Left ventricle myocardium inferior (tissue), 1 donor: ENCODE measurements around the gene TMTC1. TPM values are rescaled to one million over a fixed set of nuclear protein-coding genes. Genes with fewer than 3 reads are reported as not detected.
"Not testable (repeated sequence)": the region's sequence is repeated elsewhere in the genome, so short reads cannot be mapped to it uniquely, and the experiment has no call there.

ENCODE experiments used
- DNase-seq: peaks from one replicate; pipeline ENCODE4 v3.0.0-alpha.2; 2020
- H3K27ac ChIP-seq: fragments of 200-600 bp; replicated peaks from 2 replicates; pipeline ENCODE4 v1.8.0; 2021
- H3K27me3 ChIP-seq: fragments of 200-600 bp; 2 replicates; pipeline ENCODE4 v1.8.0; 2021; ENCODE audit warnings: low read depth
- H3K36me3 ChIP-seq: fragments of 200-600 bp; 2 replicates; pipeline ENCODE4 v1.8.0; 2021
- H3K4me1 ChIP-seq: fragments of 200-600 bp; 2 replicates; pipeline ENCODE4 v1.8.0; 2021
- H3K4me3 ChIP-seq: fragments of 200-600 bp; 2 replicates; pipeline ENCODE4 v1.8.0; 2021; ENCODE audit warnings: mild to moderate bottlenecking, moderate library complexity
- H3K9me3 ChIP-seq: fragments of 200-600 bp; replicated peaks from 2 replicates; pipeline ENCODE4 v1.8.0; 2021
- CTCF ChIP-seq: fragments of 200-600 bp; IDR thresholded peaks from 2 replicates; pipeline ENCODE4 v1.8.0; 2021; ENCODE audit warnings: antibody characterized with exemption, mild to moderate bottlenecking, borderline replicate concordance
- intact Hi-C: fragments of 100-400 bp; cut with micrococcal nuclease; formaldehyde crosslinking; loops from one replicate; pipeline ENCODE4 v1.11.0; 2022
- total RNA-seq: library from RNA; stranded (reverse); fragmentation: NEBNext Ultra II Directional; extraction: Animal tissue kit (Norgen Biotek cat#: 25700); gene quantifications from one replicate; pipeline ENCODE4 v1.2.1, GENCODE V29; 2021
- donor health status: DM: no; HTN: yes; CAD: no; lungs with severe emphysema.

TMTC1 gene
- total RNA-seq, 1 donor from 2014 or later: 38.4 TPM

GRCh38 chr12:29639893-29640495 lies 143.7 kb downstream of the TMTC1 start:
- Histone ChIP-seq H3K27ac (peak overlapping the region; percentile 76), H3K9me3 (no peaks in the 10 kb centered on the region), H3K27me3 (no peaks in the 10 kb centered on the region), H3K36me3 (no peaks in the 10 kb centered on the region), H3K4me1 (peaks cover 32% of the 10 kb centered on the region), H3K4me3 (peak overlapping the region; percentile 37)
- intact Hi-C loops: no loop called here
- no peak for TF ChIP-seq CTCF
- peak; percentile 23 for DNase-seq

GRCh38 chr12:29638528-29638927 lies 145.2 kb downstream of the TMTC1 start:
- intact Hi-C loops: no loop called here
- no peak overlapping the region for H3K27ac ChIP-seq
- no peaks in the 10 kb centered on the region for H3K36me3 ChIP-seq
- DNase-seq: no peak
- no peaks in the 10 kb centered on the region for H3K27me3 ChIP-seq
- H3K4me1 ChIP-seq: peaks cover 39% of the 10 kb centered on the region
- no peak overlapping the region for H3K4me3 ChIP-seq
- H3K9me3 ChIP-seq: no peaks in the 10 kb centered on the region
- no peak for TF ChIP-seq CTCF

GRCh38 chr12:29634057-29634456 lies 149.7 kb downstream of the TMTC1 start:
- Histone ChIP-seq H3K36me3 (peaks cover 38% of the 10 kb centered on the region), H3K9me3 (no peaks in the 10 kb centered on the region), H3K27me3 (no peaks in the 10 kb centered on the region), H3K27ac (no peak overlapping the region), H3K4me3 (no peak overlapping the region), H3K4me1 (peaks cover 13% of the 10 kb centered on the region)
- no peak for TF ChIP-seq CTCF
- intact Hi-C loops: no loop called here
- DNase-seq: no peak

- intact Hi-C loops, H3K27ac ChIP-seq, H3K4me3 ChIP-seq, DNase-seq, H3K9me3 ChIP-seq, H3K27me3 ChIP-seq: not testable (repeated sequence)
- Histone ChIP-seq H3K4me1 (peaks cover 19% of the 10 kb centered on the region), H3K36me3 (peaks cover 52% of the 10 kb centered on the region)
Measured at GRCh38 chr12:29630164-29630563, 153.6 kb downstream of the TMTC1 start.

- Histone ChIP-seq H3K4me1 (peaks cover 10% of the 10 kb centered on the region), H3K4me3 (no peak overlapping the region), H3K9me3 (peaks cover 7% of the 10 kb centered on the region), H3K27me3 (no peaks in the 10 kb centered on the region), H3K27ac (no peak overlapping the region), H3K36me3 (peaks cover 41% of the 10 kb centered on the region)
- DNase-seq: no peak
- intact Hi-C loops: no loop called here
- no peak for TF ChIP-seq CTCF
Measured at GRCh38 chr12:29627221-29627620, 156.5 kb downstream of the TMTC1 start.

- Histone ChIP-seq H3K4me1 (peaks cover 10% of the 10 kb centered on the region), H3K27ac (no peak overlapping the region), H3K27me3 (no peaks in the 10 kb centered on the region), H3K4me3 (no peak overlapping the region), H3K36me3 (peaks cover 33% of the 10 kb centered on the region), H3K9me3 (peaks cover 7% of the 10 kb centered on the region)
- no peak for TF ChIP-seq CTCF
- intact Hi-C loops: no loop called here
- no peak for DNase-seq
Measured at GRCh38 chr12:29625359-29625953, 158.3 kb downstream of the TMTC1 start.
